ENCODE results near the gene BMPR2. TPM values are rescaled to one million over a fixed set of nuclear protein-coding genes. Genes with fewer than 3 reads are reported as not detected.

BMPR2 gene
- total RNA-seq, 1 donor from 2014 or later = 17.5 TPM

DNA sequence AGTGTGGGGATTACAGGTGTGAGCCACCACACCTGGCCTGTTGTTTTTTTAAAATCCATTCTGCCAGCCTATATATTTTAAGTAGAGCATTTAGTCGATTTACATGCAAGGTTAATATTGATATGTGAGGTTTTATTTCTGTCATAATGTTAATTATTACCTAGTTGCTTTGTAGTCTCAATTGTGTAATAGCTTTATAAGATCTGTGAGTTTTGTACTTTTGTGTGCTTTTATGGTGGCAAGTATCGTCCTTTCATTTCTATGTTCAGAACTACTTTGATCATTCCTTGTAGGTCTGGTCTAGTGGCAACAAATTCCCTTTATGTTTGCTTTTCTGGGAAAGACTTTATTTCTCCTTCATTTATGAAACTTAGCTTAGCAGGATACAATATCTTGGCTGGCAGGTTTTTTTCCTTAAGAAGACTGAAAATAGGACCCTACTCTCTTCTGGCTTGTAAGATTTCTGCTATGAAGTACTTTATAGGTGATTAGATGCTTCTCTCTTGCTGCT, 207.6 kb downstream of the BMPR2 start:
- Mint-ChIP-seq H3K36me3 (ENCODE audit: low read depth) (peaks cover 10% of the 10 kb centered on the region), H3K27me3 (ENCODE audit: low read depth) (no peaks in the 10 kb centered on the region), H3K9me3 (peaks cover 10% of the 10 kb centered on the region), H3K27ac (ENCODE audit: unreplicated experiment) (no peak overlapping the region), H3K4me3 (no peak overlapping the region), H3K4me1 (peaks cover 5% of the 10 kb centered on the region)
- TF ChIP-seq, protein P1, sequence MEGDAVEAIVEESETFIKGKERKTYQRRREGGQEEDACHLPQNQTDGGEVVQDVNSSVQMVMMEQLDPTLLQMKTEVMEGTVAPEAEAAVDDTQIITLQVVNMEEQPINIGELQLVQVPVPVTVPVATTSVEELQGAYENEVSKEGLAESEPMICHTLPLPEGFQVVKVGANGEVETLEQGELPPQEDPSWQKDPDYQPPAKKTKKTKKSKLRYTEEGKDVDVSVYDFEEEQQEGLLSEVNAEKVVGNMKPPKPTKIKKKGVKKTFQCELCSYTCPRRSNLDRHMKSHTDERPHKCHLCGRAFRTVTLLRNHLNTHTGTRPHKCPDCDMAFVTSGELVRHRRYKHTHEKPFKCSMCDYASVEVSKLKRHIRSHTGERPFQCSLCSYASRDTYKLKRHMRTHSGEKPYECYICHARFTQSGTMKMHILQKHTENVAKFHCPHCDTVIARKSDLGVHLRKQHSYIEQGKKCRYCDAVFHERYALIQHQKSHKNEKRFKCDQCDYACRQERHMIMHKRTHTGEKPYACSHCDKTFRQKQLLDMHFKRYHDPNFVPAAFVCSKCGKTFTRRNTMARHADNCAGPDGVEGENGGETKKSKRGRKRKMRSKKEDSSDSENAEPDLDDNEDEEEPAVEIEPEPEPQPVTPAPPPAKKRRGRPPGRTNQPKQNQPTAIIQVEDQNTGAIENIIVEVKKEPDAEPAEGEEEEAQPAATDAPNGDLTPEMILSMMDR (conservative IDR thresholded peaks at IDR 0.05) = no peak
- DNase-seq (ENCODE audit: low read depth, low spot score) = no peak

DNA sequence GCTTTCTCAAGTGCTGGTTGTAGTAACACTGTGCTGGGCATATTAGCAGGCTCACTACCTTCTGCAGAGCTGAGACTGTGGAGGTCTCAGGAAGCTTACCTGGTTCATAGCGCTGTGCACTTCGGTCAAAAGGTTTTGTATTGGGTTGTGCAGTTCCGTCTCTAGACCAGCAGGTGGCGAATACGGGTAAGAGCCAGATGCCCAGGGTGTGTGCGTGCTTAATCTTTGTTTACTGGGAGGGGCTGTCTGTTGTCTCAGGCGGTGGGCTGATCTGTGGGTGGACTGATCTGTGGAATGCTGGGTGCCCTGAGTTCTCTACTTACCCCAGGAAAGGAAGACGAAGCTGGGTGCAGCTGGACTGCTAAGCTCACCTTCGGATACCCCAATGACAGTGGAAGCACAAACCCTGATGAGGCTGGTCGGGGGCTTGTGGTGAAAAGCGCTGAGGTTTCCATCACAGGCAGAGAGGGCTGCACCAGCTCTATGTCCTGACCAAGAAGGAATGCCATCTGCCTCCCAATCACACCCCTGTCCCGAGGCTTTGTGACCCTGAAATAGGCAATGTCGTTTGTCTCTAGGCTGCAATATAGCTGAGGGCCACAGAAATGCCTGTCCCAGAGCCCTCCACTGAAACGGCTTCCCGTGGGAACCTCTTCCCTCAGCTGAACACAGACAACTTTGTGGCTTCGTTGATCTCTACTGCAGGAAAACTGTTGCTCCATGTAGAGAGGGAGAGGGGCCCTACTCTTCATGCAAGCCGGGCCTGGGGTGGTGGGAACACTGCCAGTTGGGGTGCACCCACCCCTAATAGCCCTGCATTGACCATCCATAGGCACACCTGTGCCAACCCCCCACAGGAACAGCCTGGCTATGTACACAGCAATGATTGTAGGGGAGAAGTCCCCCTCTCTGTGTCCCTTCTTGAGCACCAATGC, 212.8 kb downstream of the BMPR2 start:
- no peaks in the 10 kb centered on the region for H3K9me3 Mint-ChIP-seq
- H3K27me3 Mint-ChIP-seq (ENCODE audit: low read depth) = no peaks in the 10 kb centered on the region
- peak; percentile 55 for DNase-seq (ENCODE audit: low read depth, low spot score)
- TF ChIP-seq, protein P1 (conservative IDR thresholded peaks at IDR 0.05) = peak; percentile 94
- H3K36me3 Mint-ChIP-seq (ENCODE audit: low read depth) = no peaks in the 10 kb centered on the region
- peak overlapping the region; percentile 24 for H3K4me3 Mint-ChIP-seq
- peaks cover 6% of the 10 kb centered on the region for H3K4me1 Mint-ChIP-seq
- peak overlapping the region; percentile 60 for H3K27ac Mint-ChIP-seq (ENCODE audit: unreplicated experiment)

DNA sequence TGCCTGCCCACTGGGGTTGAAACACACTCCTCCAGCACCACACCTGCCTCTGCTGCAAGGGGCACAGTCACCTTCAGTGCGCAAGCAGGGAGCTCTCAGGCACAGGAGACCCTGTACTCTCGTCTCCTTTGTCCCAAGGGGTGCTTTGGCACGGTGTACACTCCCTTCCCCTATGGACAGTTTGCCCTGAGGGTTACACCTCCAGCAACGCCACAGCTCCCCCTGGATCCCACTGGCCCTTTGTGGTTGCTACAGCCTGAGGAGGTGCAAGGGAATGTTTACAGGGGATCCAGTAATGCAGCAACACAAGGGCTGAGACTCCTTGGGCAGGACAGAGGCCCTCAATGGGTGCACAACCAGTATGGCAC, 213.4 kb downstream of the BMPR2 start:
- no peak overlapping the region for H3K4me3 Mint-ChIP-seq
- DNase-seq (ENCODE audit: low read depth, low spot score) = no peak
- TF ChIP-seq, protein P1 (conservative IDR thresholded peaks at IDR 0.05) = no peak
- peaks cover 6% of the 10 kb centered on the region for H3K4me1 Mint-ChIP-seq
- H3K9me3 Mint-ChIP-seq = no peaks in the 10 kb centered on the region
- H3K36me3 Mint-ChIP-seq (ENCODE audit: low read depth) = no peaks in the 10 kb centered on the region
- no peak overlapping the region for H3K27ac Mint-ChIP-seq (ENCODE audit: unreplicated experiment)
- H3K27me3 Mint-ChIP-seq (ENCODE audit: low read depth) = no peaks in the 10 kb centered on the region

- H3K27ac Mint-ChIP-seq (ENCODE audit: unreplicated experiment) = no peak overlapping the region
These were observed 216.4 kb downstream of the BMPR2 start for GRCh38 chr2:202592566-202592965.

DNA sequence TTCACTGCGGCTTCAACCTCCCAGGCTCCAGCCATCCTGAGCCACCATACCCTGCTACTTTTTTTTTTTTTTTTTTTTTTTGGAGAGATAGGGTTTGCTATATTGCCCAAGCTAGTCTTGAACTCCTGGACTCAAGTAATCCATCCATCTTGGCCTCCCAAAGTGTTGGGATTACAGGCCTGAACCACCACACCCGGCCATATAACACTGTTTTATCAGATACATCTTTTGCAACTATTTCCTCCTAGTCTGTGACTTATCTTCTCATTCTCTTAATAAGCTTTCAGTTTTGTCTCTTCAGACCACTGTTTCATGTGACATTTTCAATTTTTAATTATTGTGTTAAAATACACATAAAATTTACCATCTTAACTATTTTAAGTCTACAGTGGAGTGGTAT, 223.0 kb downstream of the BMPR2 start:
- TF ChIP-seq, protein P1 (conservative IDR thresholded peaks at IDR 0.05) = no peak
- Mint-ChIP-seq H3K27me3 (ENCODE audit: low read depth) (no peaks in the 10 kb centered on the region), H3K9me3 (no peaks in the 10 kb centered on the region), H3K4me1 (no peaks in the 10 kb centered on the region), H3K36me3 (ENCODE audit: low read depth) (no peaks in the 10 kb centered on the region), H3K4me3 (no peak overlapping the region), H3K27ac (ENCODE audit: unreplicated experiment) (no peak overlapping the region)
- DNase-seq (ENCODE audit: low read depth, low spot score) = no peak

More at GRCh38 chr2:202592566-202592965, 216.4 kb downstream of the BMPR2 start:
- TF ChIP-seq, protein P1 (conservative IDR thresholded peaks at IDR 0.05) = no peak
- Mint-ChIP-seq H3K4me1 (peaks cover 6% of the 10 kb centered on the region), H3K9me3 (no peaks in the 10 kb centered on the region), H3K36me3 (ENCODE audit: low read depth) (no peaks in the 10 kb centered on the region), H3K27me3 (ENCODE audit: low read depth) (no peaks in the 10 kb centered on the region), H3K4me3 (no peak overlapping the region)
- DNase-seq (ENCODE audit: low read depth, low spot score) = no peak

All from neural crest cell (in vitro differentiated cells).